Measurements from ENCODE around the gene ALDH16A1.

ALDH16A1 gene

GRCh38 chr19:49415810-49416200 lies 37.2 kb upstream of the ALDH16A1 start:
- H3K27ac ChIP-seq (ENCODE audit: low read length) = no peak overlapping the region
- H3K9me3 ChIP-seq (ENCODE audit: control insufficient read depth in 1 of 2, low read length in 2 of 2) = no peaks in the 10 kb centered on the region
- H3K4me1 ChIP-seq (ENCODE audit: control insufficient read depth in 1 of 2, insufficient read depth in 2 of 2, low read length in 2 of 2) = no peaks in the 10 kb centered on the region
- H3K4me3 ChIP-seq (ENCODE audit: low read depth in 1 of 2, low read length in 2 of 2) = no peak overlapping the region
- H3K36me3 ChIP-seq (ENCODE audit: control insufficient read depth in 1 of 2, insufficient read depth in 2 of 2, low read length in 2 of 2) = no peaks in the 10 kb centered on the region
- peaks cover 10% of the 10 kb centered on the region for H3K27me3 ChIP-seq (ENCODE audit: low read depth, low read length)

- no peak overlapping the region for H3K4me3 ChIP-seq (ENCODE audit: low read depth in 1 of 2, low read length in 2 of 2)
- H3K9me3 ChIP-seq (ENCODE audit: control insufficient read depth in 1 of 2, low read length in 2 of 2) = no peaks in the 10 kb centered on the region
- H3K4me1 ChIP-seq (ENCODE audit: control insufficient read depth in 1 of 2, insufficient read depth in 2 of 2, low read length in 2 of 2) = peaks cover 0 to 5% of the 10 kb centered on the region in 2 donors
- peaks cover 21% of the 10 kb centered on the region for H3K27me3 ChIP-seq (ENCODE audit: low read depth, low read length)
- H3K36me3 ChIP-seq (ENCODE audit: control insufficient read depth in 1 of 2, insufficient read depth in 2 of 2, low read length in 2 of 2) = no peaks in the 10 kb centered on the region
- H3K27ac ChIP-seq (ENCODE audit: low read length) = no peak overlapping the region
These were observed 35.9 kb upstream of the ALDH16A1 start for GRCh38 chr19:49417088-49417487.

DNA sequence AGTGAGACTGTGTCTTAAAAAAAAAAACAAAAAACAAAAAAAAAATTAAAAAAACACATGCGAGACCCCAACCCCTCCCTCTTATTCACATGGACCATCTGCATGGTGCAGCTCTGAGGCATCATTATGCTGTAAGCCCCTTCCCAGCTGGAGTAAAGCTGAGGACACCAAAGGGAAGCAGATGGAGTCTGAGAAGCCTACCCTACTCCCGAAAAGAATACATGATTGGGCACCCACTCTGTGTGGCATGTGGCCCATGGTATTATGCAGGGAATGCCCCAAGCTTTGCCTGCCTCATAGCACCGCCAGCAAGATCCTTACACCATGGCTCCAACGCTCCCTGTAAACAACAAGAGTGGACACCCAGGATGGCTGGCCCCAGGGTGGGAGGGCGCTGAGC lies 34.5 kb upstream of the ALDH16A1 start:
- peaks cover 35% of the 10 kb centered on the region for H3K27me3 ChIP-seq (ENCODE audit: low read depth, low read length)
- H3K4me1 ChIP-seq (ENCODE audit: control insufficient read depth in 1 of 2, insufficient read depth in 2 of 2, low read length in 2 of 2) = peaks cover 0 to 20% of the 10 kb centered on the region in 2 donors
- H3K36me3 ChIP-seq (ENCODE audit: control insufficient read depth in 1 of 2, insufficient read depth in 2 of 2, low read length in 2 of 2) = no peaks in the 10 kb centered on the region
- H3K27ac ChIP-seq (ENCODE audit: low read length) = no peak overlapping the region
- H3K9me3 ChIP-seq (ENCODE audit: control insufficient read depth in 1 of 2, low read length in 2 of 2) = no peaks in the 10 kb centered on the region
- H3K4me3 ChIP-seq (ENCODE audit: low read depth in 1 of 2, low read length in 2 of 2) = no peak overlapping the region

- Histone ChIP-seq H3K4me3 (ENCODE audit: low read depth in 1 of 2, low read length in 2 of 2) (no peak overlapping the region), H3K4me1 (ENCODE audit: control insufficient read depth in 1 of 2, insufficient read depth in 2 of 2, low read length in 2 of 2) (peaks cover 0 to 20% of the 10 kb centered on the region in 2 donors), H3K36me3 (ENCODE audit: control insufficient read depth in 1 of 2, insufficient read depth in 2 of 2, low read length in 2 of 2) (no peaks in the 10 kb centered on the region), H3K27me3 (ENCODE audit: low read depth, low read length) (peaks cover 42% of the 10 kb centered on the region), H3K9me3 (ENCODE audit: control insufficient read depth in 1 of 2, low read length in 2 of 2) (no peaks in the 10 kb centered on the region), H3K27ac (ENCODE audit: low read length) (no peak overlapping the region)
These were observed 33.9 kb upstream of the ALDH16A1 start for GRCh38 chr19:49419173-49419572.

DNA sequence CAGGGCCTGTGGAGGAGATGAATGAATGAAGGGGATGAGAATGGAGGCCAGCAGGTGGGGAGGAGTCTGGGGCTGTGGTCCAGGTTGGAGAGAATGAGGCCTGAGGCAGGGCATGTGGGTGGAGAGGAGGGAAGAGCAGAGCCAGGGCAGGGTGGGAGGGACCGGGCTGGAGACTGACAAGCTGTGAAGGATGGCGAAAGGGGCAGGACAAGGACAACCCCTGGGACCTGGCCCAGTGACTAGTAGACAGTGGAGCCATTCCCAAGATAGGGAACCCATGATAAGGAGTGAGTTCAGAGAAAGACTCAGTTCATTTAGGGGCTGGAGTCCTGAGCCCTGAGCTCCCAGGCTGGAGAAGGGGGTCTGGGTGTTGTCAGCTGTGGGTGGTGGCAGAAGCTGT lies 32.8 kb upstream of the ALDH16A1 start:
- H3K36me3 ChIP-seq (ENCODE audit: control insufficient read depth in 1 of 2, insufficient read depth in 2 of 2, low read length in 2 of 2) = no peaks in the 10 kb centered on the region
- H3K4me1 ChIP-seq (ENCODE audit: control insufficient read depth in 1 of 2, insufficient read depth in 2 of 2, low read length in 2 of 2) = peaks cover 0 to 20% of the 10 kb centered on the region in 2 donors
- no peak overlapping the region for H3K4me3 ChIP-seq (ENCODE audit: low read depth in 1 of 2, low read length in 2 of 2)
- peaks cover 50% of the 10 kb centered on the region for H3K27me3 ChIP-seq (ENCODE audit: low read depth, low read length)
- no peaks in the 10 kb centered on the region for H3K9me3 ChIP-seq (ENCODE audit: control insufficient read depth in 1 of 2, low read length in 2 of 2)
- no peak overlapping the region for H3K27ac ChIP-seq (ENCODE audit: low read length)

DNA sequence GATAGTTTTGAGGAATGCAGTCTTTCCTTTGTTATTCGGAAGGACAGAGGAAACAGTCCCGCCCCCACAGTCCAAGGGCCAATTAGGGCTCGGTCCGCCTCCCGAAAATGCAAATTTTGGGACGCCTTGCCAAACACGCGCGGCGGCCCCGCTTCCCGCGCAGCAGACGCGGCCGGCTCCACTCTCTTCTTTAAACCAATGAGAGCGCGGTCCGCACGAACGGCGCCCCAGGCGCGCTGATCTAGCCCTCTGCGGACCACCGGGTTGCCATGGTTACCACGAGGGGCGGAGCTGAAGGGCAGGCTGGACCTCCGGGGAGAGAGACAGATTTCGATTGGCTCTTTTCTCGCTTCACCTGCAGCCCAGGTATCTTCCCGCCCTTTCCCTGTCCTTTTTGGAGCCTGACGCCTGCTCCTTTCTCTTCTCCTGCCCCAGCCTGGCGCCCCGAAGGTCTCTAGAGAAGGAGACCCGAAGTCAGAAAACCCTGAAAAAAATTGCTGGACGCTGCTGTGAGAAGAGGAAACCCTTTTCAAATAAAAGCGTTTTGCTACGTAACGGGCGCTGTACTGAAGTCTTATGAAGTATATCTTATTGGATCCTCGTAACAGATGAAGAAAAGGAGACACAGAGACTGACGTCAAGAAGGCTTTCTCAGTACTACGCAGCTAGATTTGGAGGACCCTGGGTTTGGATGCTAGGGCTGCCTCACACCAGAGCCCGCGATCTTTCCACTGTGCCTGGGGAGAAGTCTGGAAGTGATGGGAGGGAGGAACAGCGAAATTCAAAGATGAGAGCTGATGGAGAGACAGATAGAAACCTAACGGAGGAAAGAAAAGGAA lies 31.8 kb upstream of the ALDH16A1 start:
- H3K4me3 ChIP-seq (ENCODE audit: low read depth in 1 of 2, low read length in 2 of 2) = no peak overlapping the region
- H3K9me3 ChIP-seq (ENCODE audit: control insufficient read depth in 1 of 2, low read length in 2 of 2) = no peaks in the 10 kb centered on the region
- H3K27me3 ChIP-seq (ENCODE audit: low read depth, low read length) = peaks cover 61% of the 10 kb centered on the region
- H3K4me1 ChIP-seq (ENCODE audit: control insufficient read depth in 1 of 2, insufficient read depth in 2 of 2, low read length in 2 of 2) = peaks cover 0 to 23% of the 10 kb centered on the region in 2 donors
- no peak overlapping the region for H3K27ac ChIP-seq (ENCODE audit: low read length)
- no peaks in the 10 kb centered on the region for H3K36me3 ChIP-seq (ENCODE audit: control insufficient read depth in 1 of 2, insufficient read depth in 2 of 2, low read length in 2 of 2)

GRCh38 chr19:49421878-49422202 lies 31.2 kb upstream of the ALDH16A1 start:
- Histone ChIP-seq H3K4me3 (ENCODE audit: low read depth in 1 of 2, low read length in 2 of 2) (no peak overlapping the region), H3K27ac (ENCODE audit: low read length) (no peak overlapping the region), H3K27me3 (ENCODE audit: low read depth, low read length) (peaks cover 62% of the 10 kb centered on the region), H3K4me1 (ENCODE audit: control insufficient read depth in 1 of 2, insufficient read depth in 2 of 2, low read length in 2 of 2) (peaks cover 0 to 24% of the 10 kb centered on the region in 2 donors), H3K36me3 (ENCODE audit: control insufficient read depth in 1 of 2, insufficient read depth in 2 of 2, low read length in 2 of 2) (no peaks in the 10 kb centered on the region), H3K9me3 (ENCODE audit: control insufficient read depth in 1 of 2, low read length in 2 of 2) (no peaks in the 10 kb centered on the region)

DNA sequence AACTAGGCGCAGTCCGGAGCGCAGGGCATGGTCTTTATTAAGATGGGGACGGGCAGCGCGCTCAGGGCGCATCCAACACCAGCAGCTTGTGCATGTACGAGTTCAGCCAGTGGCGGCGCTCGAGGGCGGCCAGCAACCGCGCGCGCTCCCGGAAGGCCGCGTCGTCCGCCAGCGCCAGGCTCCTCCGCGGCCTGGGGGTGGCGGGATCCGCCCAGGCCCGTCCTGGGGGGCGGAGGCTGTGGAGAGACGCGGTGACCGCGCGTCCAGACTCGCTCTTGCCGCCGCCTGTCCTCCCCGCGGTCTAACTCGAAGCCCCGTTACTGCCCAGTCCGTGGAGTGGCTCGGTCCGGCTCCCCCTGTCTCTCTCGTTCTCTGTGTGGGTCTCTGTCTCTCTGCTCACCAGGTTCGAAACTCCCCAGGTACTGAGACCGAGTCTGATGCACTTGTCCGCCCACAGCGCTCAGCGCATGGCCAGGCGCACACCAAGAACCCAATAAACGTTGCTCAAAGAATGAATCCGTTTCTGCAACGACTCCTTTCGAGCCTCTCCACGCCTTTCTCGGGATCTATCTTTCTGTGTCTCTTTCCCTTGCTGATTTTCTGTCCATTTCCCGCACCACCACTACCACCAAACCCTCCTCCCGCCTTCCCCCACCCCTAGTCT lies 30.5 kb upstream of the ALDH16A1 start:
- Histone ChIP-seq H3K27ac (ENCODE audit: low read length) (no peak overlapping the region), H3K36me3 (ENCODE audit: control insufficient read depth in 1 of 2, insufficient read depth in 2 of 2, low read length in 2 of 2) (no peaks in the 10 kb centered on the region), H3K4me3 (ENCODE audit: low read depth in 1 of 2, low read length in 2 of 2) (peak overlapping the region in 1 of 2 donors; percentile 36), H3K9me3 (ENCODE audit: control insufficient read depth in 1 of 2, low read length in 2 of 2) (no peaks in the 10 kb centered on the region), H3K4me1 (ENCODE audit: control insufficient read depth in 1 of 2, insufficient read depth in 2 of 2, low read length in 2 of 2) (peaks cover 0 to 24% of the 10 kb centered on the region in 2 donors), H3K27me3 (ENCODE audit: low read depth, low read length) (peaks cover 68% of the 10 kb centered on the region)

- Histone ChIP-seq H3K36me3 (ENCODE audit: control insufficient read depth in 1 of 2, insufficient read depth in 2 of 2, low read length in 2 of 2) (no peaks in the 10 kb centered on the region), H3K9me3 (ENCODE audit: control insufficient read depth in 1 of 2, low read length in 2 of 2) (no peaks in the 10 kb centered on the region), H3K27ac (ENCODE audit: low read length) (no peak within 1 kb of the TSS), H3K4me3 (ENCODE audit: low read depth in 1 of 2, low read length in 2 of 2) (peak within 1 kb of the TSS in 1 of 2 donors; percentile 36), H3K27me3 (ENCODE audit: low read depth, low read length) (peaks cover 74% of the 10 kb centered on the region), H3K4me1 (ENCODE audit: control insufficient read depth in 1 of 2, insufficient read depth in 2 of 2, low read length in 2 of 2) (peaks cover 0 to 31% of the 10 kb centered on the region in 2 donors)
These were observed 29.7 kb upstream of the ALDH16A1 start, which contains the start of gene PTH2 for GRCh38 chr19:49423071-49423984. Gene PTH2 (minus strand): TSS chr19:49423441. CDS start chr19:49423339, 102 bp downstream.

- H3K4me1 ChIP-seq (ENCODE audit: control insufficient read depth in 1 of 2, insufficient read depth in 2 of 2, low read length in 2 of 2) = peaks cover 0 to 35% of the 10 kb centered on the region in 2 donors
These were observed 29.1 kb upstream of the ALDH16A1 start for GRCh38 chr19:49423985-49424303.

DNA sequence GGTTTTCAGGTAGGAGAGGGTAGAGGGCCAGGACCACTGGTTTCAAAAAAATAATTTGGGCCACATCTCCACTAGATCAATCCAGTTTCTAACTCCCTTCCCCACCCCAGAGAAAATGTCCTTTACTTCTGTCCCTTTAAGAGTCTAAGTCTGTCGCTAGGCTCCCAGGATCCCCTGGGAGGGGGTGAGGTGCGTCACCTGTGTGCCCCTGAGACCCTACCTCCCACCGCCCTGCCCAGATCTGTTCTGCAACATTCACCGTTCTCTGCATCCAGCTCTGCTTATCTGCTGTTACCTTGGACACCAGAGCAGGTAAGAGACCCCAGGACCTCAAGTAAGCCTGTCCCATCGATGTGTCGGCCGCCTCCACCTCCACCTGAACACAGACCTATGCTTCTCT lies 27.8 kb upstream of the ALDH16A1 start, which contains the start of gene GFY:
GFY (plus strand) TSS at position 211 of the 400 bp plus-strand sequence. CDS start 1,043 bp downstream, outside the sequence.
- Histone ChIP-seq H3K27ac (ENCODE audit: low read length) (no peak within 1 kb of the TSS), H3K9me3 (ENCODE audit: control insufficient read depth in 1 of 2, low read length in 2 of 2) (no peaks in the 10 kb centered on the region), H3K4me3 (ENCODE audit: low read depth in 1 of 2, low read length in 2 of 2) (no peak within 1 kb of the TSS), H3K36me3 (ENCODE audit: control insufficient read depth in 1 of 2, insufficient read depth in 2 of 2, low read length in 2 of 2) (no peaks in the 10 kb centered on the region), H3K4me1 (ENCODE audit: control insufficient read depth in 1 of 2, insufficient read depth in 2 of 2, low read length in 2 of 2) (peaks cover 0 to 35% of the 10 kb centered on the region in 2 donors), H3K27me3 (ENCODE audit: low read depth, low read length) (peaks cover 81% of the 10 kb centered on the region)

More at GRCh38 chr19:49423985-49424303, 29.1 kb upstream of the ALDH16A1 start:
- no peaks in the 10 kb centered on the region for H3K9me3 ChIP-seq (ENCODE audit: control insufficient read depth in 1 of 2, low read length in 2 of 2)
- peaks cover 79% of the 10 kb centered on the region for H3K27me3 ChIP-seq (ENCODE audit: low read depth, low read length)
- H3K4me3 ChIP-seq (ENCODE audit: low read depth in 1 of 2, low read length in 2 of 2) = no peak overlapping the region
- no peak overlapping the region for H3K27ac ChIP-seq (ENCODE audit: low read length)
- no peaks in the 10 kb centered on the region for H3K36me3 ChIP-seq (ENCODE audit: control insufficient read depth in 1 of 2, insufficient read depth in 2 of 2, low read length in 2 of 2)
